ENCODE results near the gene OTOGL. TPM values are rescaled to one million over a fixed set of nuclear protein-coding genes. Genes with fewer than 3 reads are reported as not detected.

Gene OTOGL
- total RNA-seq, 2 experiments from 2014 or later: not detected

DNA sequence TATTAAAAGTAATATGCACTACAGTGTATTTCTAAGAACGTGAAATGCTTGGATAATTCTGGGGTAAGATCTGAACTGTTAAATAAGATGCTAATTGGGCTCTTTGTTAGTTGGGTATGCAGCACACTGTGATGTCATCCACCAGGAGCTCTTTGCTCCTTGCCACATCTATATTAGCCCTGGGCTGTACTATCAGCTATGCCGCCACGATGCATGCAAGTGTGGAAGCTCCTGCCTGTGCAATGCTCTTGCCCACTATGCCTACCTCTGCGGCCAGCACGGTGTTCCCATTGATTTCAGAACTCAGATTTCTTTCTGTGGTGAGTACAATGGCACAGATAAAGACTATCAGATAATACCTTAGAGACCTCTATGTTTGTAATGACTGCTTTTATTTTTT lies 165.6 kb downstream of the OTOGL start:
- H3K4me2 ChIP-seq (ENCODE audit: low read length): no peak overlapping the region
- ChIA-PET CTCF (ENCODE audit: unreplicated experiment) (no interaction called here), POLR2A (no interaction called here)
- no peak overlapping the region for H3K27ac ChIP-seq (ENCODE audit: low read depth, low read length, poor library complexity, severe bottlenecking)
- intact Hi-C loops (cut with micrococcal nuclease; ENCODE audit: unreplicated experiment): loop anchor here (5.0 kb wide), 1 partner anchor 858 kb away; no protein-coding TSS in a partner anchor
- no peaks in the 10 kb centered on the region for H4K20me1 ChIP-seq (ENCODE audit: insufficient read depth, low read length)
- H3K9me3 ChIP-seq (ENCODE audit: low read length): no peaks in the 10 kb centered on the region
- H2AFZ ChIP-seq (ENCODE audit: low read length): no peak overlapping the region
- no peak for DNase-seq (ENCODE audit: low spot score)
- no peaks in the 10 kb centered on the region for H3K4me1 ChIP-seq (ENCODE audit: insufficient read depth, low read length, poor library complexity, severe bottlenecking)
- no peak for TF ChIP-seq EZH2phosphoT487 (IDR thresholded peaks at IDR 0.05; ENCODE audit: borderline replicate concordance, low read depth, low read length)
- TF ChIP-seq, protein P1, sequence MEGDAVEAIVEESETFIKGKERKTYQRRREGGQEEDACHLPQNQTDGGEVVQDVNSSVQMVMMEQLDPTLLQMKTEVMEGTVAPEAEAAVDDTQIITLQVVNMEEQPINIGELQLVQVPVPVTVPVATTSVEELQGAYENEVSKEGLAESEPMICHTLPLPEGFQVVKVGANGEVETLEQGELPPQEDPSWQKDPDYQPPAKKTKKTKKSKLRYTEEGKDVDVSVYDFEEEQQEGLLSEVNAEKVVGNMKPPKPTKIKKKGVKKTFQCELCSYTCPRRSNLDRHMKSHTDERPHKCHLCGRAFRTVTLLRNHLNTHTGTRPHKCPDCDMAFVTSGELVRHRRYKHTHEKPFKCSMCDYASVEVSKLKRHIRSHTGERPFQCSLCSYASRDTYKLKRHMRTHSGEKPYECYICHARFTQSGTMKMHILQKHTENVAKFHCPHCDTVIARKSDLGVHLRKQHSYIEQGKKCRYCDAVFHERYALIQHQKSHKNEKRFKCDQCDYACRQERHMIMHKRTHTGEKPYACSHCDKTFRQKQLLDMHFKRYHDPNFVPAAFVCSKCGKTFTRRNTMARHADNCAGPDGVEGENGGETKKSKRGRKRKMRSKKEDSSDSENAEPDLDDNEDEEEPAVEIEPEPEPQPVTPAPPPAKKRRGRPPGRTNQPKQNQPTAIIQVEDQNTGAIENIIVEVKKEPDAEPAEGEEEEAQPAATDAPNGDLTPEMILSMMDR (conservative IDR thresholded peaks at IDR 0.05; ENCODE audit: low read length): no peak
- no peaks in the 10 kb centered on the region for H3K36me3 ChIP-seq (ENCODE audit: insufficient read depth, low read length)
- no peaks in the 10 kb centered on the region for H3K79me2 ChIP-seq (ENCODE audit: insufficient read depth, low read depth, low read length)
- BruUV-seq (replicated peaks): no TSS peak
- no peaks in the 10 kb centered on the region for H3K9me2 ChIP-seq (ENCODE audit: insufficient read depth, low read length)
- H3K4me3 ChIP-seq (ENCODE audit: low read depth, low read length, poor library complexity, severe bottlenecking): no peak overlapping the region

- H3K4me3 ChIP-seq (ENCODE audit: low read depth, low read length, poor library complexity, severe bottlenecking): no peak overlapping the region
- no peaks in the 10 kb centered on the region for H3K9me2 ChIP-seq (ENCODE audit: insufficient read depth, low read length)
- no peak for TF ChIP-seq EZH2phosphoT487 (IDR thresholded peaks at IDR 0.05; ENCODE audit: borderline replicate concordance, low read depth, low read length)
- TF ChIP-seq, protein P1 (conservative IDR thresholded peaks at IDR 0.05; ENCODE audit: low read length): no peak
- intact Hi-C loops (cut with micrococcal nuclease; ENCODE audit: unreplicated experiment): loop anchor here (5.0 kb wide), 1 partner anchor 862 kb away; no protein-coding TSS in a partner anchor
- no peak overlapping the region for H2AFZ ChIP-seq (ENCODE audit: low read length)
- H3K4me1 ChIP-seq (ENCODE audit: insufficient read depth, low read length, poor library complexity, severe bottlenecking): no peaks in the 10 kb centered on the region
- no peak overlapping the region for H3K4me2 ChIP-seq (ENCODE audit: low read length)
- H3K9me3 ChIP-seq (ENCODE audit: low read length): no peaks in the 10 kb centered on the region
- POLR2A ChIA-PET: no interaction called here
- no peaks in the 10 kb centered on the region for H3K36me3 ChIP-seq (ENCODE audit: insufficient read depth, low read length)
- CTCF ChIA-PET (ENCODE audit: unreplicated experiment): no interaction called here
- H3K27ac ChIP-seq (ENCODE audit: low read depth, low read length, poor library complexity, severe bottlenecking): no peak overlapping the region
- no peak for DNase-seq (ENCODE audit: low spot score)
- no TSS peak for BruUV-seq (replicated peaks)
- no peaks in the 10 kb centered on the region for H4K20me1 ChIP-seq (ENCODE audit: insufficient read depth, low read length)
- no peaks in the 10 kb centered on the region for H3K79me2 ChIP-seq (ENCODE audit: insufficient read depth, low read depth, low read length)
Observed at GRCh38 chr12:80268924-80269749, 169.8 kb downstream of the OTOGL start.
